Effector memory CD4-positive, alpha-beta T cell (primary cell): ENCODE results near the gene OR2V2.

Experiments
- DNase-seq, 3 donors: peaks; one replicate each; pipeline ENCODE4 v3.0.0-alpha.2; 2020
- H3K27ac ChIP-seq: 2 replicates; pipeline ENCODE4 v1.7.0; 2013; ENCODE audit warnings: mild to moderate bottlenecking, low read length, moderate library complexity; ENCODE audit not compliant: insufficient read depth, poor library complexity, severe bottlenecking
- H3K27me3 ChIP-seq: replicated peaks from 2 replicates; pipeline ENCODE4 v1.7.0; 2013; ENCODE audit warnings: mild to moderate bottlenecking, low read length; ENCODE audit not compliant: insufficient read depth, control insufficient read depth, poor library complexity, severe bottlenecking
- H3K36me3 ChIP-seq: 2 replicates; pipeline ENCODE4 v1.7.0; 2013; ENCODE audit warnings: mild to moderate bottlenecking, low read length, moderate library complexity; ENCODE audit not compliant: control insufficient read depth, insufficient read depth
- H3K4me1 ChIP-seq: 2 replicates; pipeline ENCODE4 v1.7.0; 2013; ENCODE audit warnings: low read length, mild to moderate bottlenecking; ENCODE audit not compliant: control insufficient read depth, insufficient read depth, poor library complexity, severe bottlenecking
- H3K4me3 ChIP-seq: 2 replicates; pipeline ENCODE4 v1.7.0; 2013; ENCODE audit warnings: low read length, low read depth, mild to moderate bottlenecking; ENCODE audit not compliant: insufficient read depth, poor library complexity, severe bottlenecking
- H3K9me3 ChIP-seq: 2 replicates; pipeline ENCODE4 v1.7.0; 2013; ENCODE audit warnings: mild to moderate bottlenecking, low read length, moderate library complexity; ENCODE audit not compliant: control insufficient read depth

The OR2V2 gene

GRCh38 chr5:181140766-181141165 is 6.6 kb upstream of the OR2V2 start:
- Histone ChIP-seq H3K4me3 (no peak overlapping the region), H3K36me3 (no peaks in the 10 kb centered on the region), H3K9me3 (peaks cover 4% of the 10 kb centered on the region), H3K27ac (no peak overlapping the region), H3K27me3 (peaks cover 6% of the 10 kb centered on the region), H3K4me1 (no peaks in the 10 kb centered on the region)
- DNase-seq: no peak

GRCh38 chr5:181142054-181142453 is 5.3 kb upstream of the OR2V2 start:
- H3K27me3 ChIP-seq: peaks cover 6% of the 10 kb centered on the region
- no peak for DNase-seq
- H3K4me1 ChIP-seq: no peaks in the 10 kb centered on the region
- H3K4me3 ChIP-seq: no peak overlapping the region
- H3K36me3 ChIP-seq: no peaks in the 10 kb centered on the region
- H3K9me3 ChIP-seq: peaks cover 4% of the 10 kb centered on the region
- no peak overlapping the region for H3K27ac ChIP-seq

GRCh38 chr5:181145133-181145532 is 2.3 kb upstream of the OR2V2 start:
- Histone ChIP-seq H3K4me3 (no peak overlapping the region), H3K27ac (no peak overlapping the region), H3K27me3 (peaks cover 11% of the 10 kb centered on the region), H3K9me3 (no peaks in the 10 kb centered on the region), H3K36me3 (no peaks in the 10 kb centered on the region), H3K4me1 (no peaks in the 10 kb centered on the region)
- DNase-seq: no peak

GRCh38 chr5:181149355-181149754 is 2.0 kb downstream of the OR2V2 start:
- Histone ChIP-seq H3K9me3 (no peaks in the 10 kb centered on the region), H3K4me3 (no peak overlapping the region)
- no peak for DNase-seq

GRCh38 chr5:181149806-181150733 is 2.7 kb downstream of the OR2V2 start:
- Histone ChIP-seq H3K27ac (no peak overlapping the region), H3K9me3 (no peaks in the 10 kb centered on the region), H3K4me1 (no peaks in the 10 kb centered on the region), H3K27me3 (peaks cover 5% of the 10 kb centered on the region), H3K4me3 (no peak overlapping the region), H3K36me3 (no peaks in the 10 kb centered on the region)
- DNase-seq: no peak

More at GRCh38 chr5:181149355-181149754, 2.0 kb downstream of the OR2V2 start:
- H3K36me3 ChIP-seq: no peaks in the 10 kb centered on the region
- H3K4me1 ChIP-seq: no peaks in the 10 kb centered on the region
- H3K27ac ChIP-seq: no peak overlapping the region
- peaks cover 5% of the 10 kb centered on the region for H3K27me3 ChIP-seq

GRCh38 chr5:181151146-181151545 is 3.8 kb downstream of the OR2V2 start:
- Histone ChIP-seq H3K36me3 (no peaks in the 10 kb centered on the region), H3K27ac (no peak overlapping the region), H3K9me3 (no peaks in the 10 kb centered on the region), H3K4me3 (no peak overlapping the region), H3K4me1 (no peaks in the 10 kb centered on the region), H3K27me3 (peaks cover 5% of the 10 kb centered on the region)
- DNase-seq: no peak

- DNase-seq: no peak
- Histone ChIP-seq H3K9me3 (no peaks in the 10 kb centered on the region), H3K4me3 (no peak overlapping the region), H3K4me1 (no peaks in the 10 kb centered on the region), H3K27me3 (peaks cover 5% of the 10 kb centered on the region), H3K27ac (no peak overlapping the region), H3K36me3 (no peaks in the 10 kb centered on the region)
These were observed 5.0 kb downstream of the OR2V2 start for GRCh38 chr5:181152406-181152805.

GRCh38 chr5:181153814-181154213 is 6.4 kb downstream of the OR2V2 start:
- H3K27me3 ChIP-seq: peaks cover 4% of the 10 kb centered on the region
- no peak for DNase-seq
- H3K27ac ChIP-seq: no peak overlapping the region

GRCh38 chr5:181156758-181157157 is 9.4 kb downstream of the OR2V2 start:
- Histone ChIP-seq H3K4me3 (no peak overlapping the region), H3K27me3 (no peaks in the 10 kb centered on the region), H3K36me3 (no peaks in the 10 kb centered on the region), H3K9me3 (no peaks in the 10 kb centered on the region), H3K27ac (no peak overlapping the region), H3K4me1 (peaks cover 12% of the 10 kb centered on the region)
- no peak for DNase-seq

More at GRCh38 chr5:181153814-181154213, 6.4 kb downstream of the OR2V2 start:
- no peaks in the 10 kb centered on the region for H3K36me3 ChIP-seq
- H3K4me3 ChIP-seq: no peak overlapping the region
- H3K9me3 ChIP-seq: no peaks in the 10 kb centered on the region
- no peaks in the 10 kb centered on the region for H3K4me1 ChIP-seq

GRCh38 chr5:181158869-181159268 is 11.5 kb downstream of the OR2V2 start:
- Histone ChIP-seq H3K27ac (no peak overlapping the region), H3K4me3 (no peak overlapping the region), H3K4me1 (peaks cover 12% of the 10 kb centered on the region), H3K27me3 (no peaks in the 10 kb centered on the region), H3K9me3 (no peaks in the 10 kb centered on the region), H3K36me3 (no peaks in the 10 kb centered on the region)
- DNase-seq: no peak
